Stimulated activated CD4-positive, alpha-beta T cell treated with anti-CD3 and anti-CD28 coated beads, TNF-alpha, amount 100 ng/mL, for 4 hours (primary cell): ENCODE results near the gene SBDS.
"Not testable (repeated sequence)": the region's sequence is repeated elsewhere in the genome, so short reads cannot be mapped to it uniquely, and the experiment has no call there.

Source experiments
- DNase-seq, 3 experiments: peaks; one replicate each; pipeline ENCODE4 v3.0.0-alpha.2; 2020; ENCODE audit warnings: low read depth in 3 of 3

The SBDS gene

DNA sequence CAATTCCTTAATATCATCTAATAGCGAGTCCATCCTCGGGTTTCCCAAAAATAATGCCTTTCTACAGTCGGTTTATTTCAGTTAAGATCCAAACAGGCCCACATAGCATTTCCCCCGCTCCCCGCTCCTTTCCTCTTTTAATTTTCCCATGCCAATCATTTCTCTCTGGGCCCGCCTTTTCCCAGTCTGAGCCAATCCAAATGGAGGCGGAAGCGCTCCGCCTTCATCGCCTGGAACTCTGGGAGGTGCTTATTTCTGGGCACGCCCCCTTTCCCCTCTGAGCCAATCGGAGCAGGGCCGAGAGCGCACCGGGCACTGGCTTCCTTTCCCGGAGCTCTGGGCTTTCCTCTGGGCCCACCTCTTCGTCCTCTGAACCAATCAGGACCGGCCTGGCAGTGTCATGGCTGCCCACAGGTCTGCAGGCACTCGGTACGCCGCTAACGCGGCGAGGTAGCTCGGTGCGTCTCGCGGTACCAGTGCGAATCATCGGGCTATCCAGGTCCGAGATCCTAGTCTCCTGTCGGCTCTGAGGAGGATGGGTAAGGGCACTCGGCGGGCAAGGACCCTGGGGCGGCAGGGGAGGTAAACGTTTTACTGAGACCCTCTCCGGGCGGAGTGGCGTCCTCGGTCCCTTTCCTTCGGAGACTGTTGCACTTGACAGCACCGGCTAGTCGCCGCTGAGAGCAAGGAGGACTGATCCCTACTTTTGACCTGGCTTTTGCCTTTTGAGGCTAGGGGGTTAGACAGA, 1.2 kb upstream of the SBDS start, which contains the start of gene TYW1:
TSS of gene TYW1 (plus strand) at position 390 of the 748 bp plus-strand sequence. CDS start at position 536, 146 bp downstream.
- DNase-seq: peak; percentile 95 to 97 (median 97)

DNA sequence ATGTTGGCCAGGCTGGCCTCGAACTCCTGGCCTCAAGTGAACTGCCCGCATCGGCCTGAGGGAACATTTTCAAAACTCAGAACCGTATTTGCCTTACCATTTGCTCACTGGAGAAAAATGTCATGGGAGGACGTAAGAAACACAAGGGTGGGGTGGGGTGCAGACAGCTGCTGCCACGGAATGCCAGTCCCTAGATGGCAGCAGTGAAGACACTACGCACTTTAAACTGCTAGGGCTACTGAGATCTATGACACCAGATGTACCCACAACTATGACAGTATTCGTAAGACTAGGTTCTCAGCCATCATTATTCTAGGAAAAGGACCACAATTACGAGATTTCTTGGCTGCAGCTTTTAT, 716 bp downstream of the SBDS start:
- peak; percentile 12 to 23 (median 18) for DNase-seq

DNA sequence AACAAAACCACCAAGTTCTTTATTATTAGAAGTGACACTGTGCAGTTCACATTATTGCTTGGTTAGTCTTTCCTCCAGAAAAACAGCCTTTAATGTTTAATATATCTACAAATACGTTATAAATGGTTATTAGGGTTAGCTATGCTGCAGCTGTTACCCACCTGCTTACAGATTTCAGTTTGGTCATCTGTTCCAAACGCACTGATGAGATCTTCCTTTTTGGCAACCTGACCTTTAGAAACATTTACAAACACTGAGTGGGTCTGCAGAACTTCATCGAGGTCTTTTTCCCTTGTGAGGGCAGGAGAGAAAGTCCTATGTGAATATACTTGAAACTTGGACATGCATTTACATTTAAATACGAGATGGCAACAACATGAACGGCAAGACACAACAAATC, 1.3 kb downstream of the SBDS start:
- DNase-seq: not testable (repeated sequence)

DNA sequence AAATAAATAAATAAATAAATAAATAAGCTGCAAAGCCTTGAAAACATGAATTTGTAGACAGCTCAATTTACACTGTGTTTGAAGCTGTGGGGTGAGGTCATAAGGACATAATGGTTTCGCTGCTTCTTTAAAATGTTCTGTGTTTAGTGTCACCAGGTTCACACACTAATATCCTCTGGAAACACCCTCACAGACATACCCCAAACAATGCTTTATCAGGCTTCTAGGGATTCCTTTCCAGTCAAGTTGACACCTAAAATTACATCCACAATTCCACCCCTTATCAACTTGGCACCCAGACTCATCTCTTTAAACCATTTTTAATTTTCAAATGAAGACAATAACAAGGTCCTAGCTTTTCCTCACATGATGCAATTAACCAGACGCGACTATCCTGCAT, 5.8 kb downstream of the SBDS start:
- DNase-seq: not testable (repeated sequence)

DNA sequence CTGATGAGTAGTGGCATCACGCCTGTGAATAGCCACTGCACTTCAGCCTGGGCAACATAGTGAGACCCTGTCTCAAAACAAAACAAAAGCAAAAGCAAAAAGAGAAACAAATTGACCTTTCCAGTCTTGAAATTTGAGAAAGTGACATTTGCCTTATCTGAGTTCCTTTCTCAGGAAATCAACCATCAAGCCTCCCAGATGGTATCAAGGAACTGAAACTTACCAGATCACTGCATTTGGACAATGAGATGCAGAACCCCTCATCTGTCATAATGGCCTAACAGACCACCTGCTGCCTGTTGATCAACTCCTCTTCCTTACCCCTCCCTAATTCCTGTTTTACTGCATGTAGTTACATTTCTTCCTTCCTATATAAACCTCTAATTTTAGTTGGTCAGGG, 15.1 kb downstream of the SBDS start:
- DNase-seq: not testable (repeated sequence)

DNA sequence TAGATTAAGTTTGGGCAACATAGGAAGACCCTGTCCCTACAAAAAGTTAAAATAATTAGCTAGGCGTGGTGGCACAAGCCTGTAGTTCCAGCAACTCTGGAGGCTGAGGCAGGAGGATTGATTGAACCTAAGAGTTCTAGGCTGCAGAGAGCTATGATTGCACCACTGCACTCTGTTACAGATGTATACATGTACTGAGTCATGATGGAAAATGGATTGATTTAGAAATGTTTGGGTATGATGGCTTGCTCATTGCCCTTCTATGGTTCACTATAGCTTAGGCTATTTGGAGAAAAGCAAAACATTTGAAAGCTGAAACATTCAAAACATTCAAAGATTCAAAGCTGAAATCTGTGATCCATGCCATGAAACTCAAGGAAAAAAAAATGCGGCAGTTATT, 16.4 kb downstream of the SBDS start:
- DNase-seq: not testable (repeated sequence)

DNA sequence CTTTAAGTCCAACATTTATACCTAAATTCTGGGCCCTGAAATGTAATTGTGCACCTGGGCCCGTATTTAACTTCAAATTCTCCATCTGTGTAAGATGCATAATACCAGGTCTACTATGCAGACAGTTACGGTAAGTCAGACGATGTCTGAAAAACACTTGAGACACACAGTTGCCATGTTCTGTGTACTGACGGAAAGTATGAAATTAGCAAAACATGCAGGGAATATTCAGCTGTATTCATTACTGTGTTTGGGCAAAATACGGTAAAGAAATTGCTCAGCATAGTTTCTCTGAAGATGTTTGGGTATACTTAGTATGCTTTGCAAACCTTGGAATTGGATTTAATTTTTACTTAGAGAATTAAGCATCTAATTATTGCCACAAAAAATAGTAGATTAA, 17.1 kb downstream of the SBDS start:
- DNase-seq: not testable (repeated sequence)

DNA sequence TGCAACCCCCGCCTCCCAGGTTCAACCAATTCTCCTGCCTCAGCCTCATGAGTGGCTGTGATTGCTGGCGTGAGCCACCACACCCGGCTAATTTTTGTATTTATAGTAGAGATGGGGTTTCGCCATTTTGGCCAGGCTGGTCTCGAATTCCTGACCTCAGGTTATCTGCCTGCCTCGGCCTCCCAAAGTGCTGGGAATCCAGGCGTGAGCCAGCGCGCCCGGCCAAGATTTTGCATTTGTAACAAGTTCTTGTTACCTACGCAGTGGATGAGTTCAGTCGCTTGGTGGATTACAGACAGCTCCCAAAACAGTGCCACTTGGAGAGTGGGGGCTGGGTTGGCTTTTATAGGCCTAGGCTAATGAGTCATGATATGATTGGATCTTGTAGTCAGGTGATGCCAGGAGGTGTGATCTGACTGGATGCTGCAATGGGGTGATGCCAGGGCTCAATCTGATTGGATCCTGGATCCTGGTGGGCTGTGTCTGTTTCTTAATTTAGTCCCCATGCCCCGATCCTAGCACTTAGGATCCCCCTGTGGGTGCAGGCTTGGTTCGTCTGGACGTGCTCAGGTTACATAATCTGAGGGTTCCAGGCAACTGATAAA, 20.3 kb downstream of the SBDS start:
- DNase-seq: no peak

DNA sequence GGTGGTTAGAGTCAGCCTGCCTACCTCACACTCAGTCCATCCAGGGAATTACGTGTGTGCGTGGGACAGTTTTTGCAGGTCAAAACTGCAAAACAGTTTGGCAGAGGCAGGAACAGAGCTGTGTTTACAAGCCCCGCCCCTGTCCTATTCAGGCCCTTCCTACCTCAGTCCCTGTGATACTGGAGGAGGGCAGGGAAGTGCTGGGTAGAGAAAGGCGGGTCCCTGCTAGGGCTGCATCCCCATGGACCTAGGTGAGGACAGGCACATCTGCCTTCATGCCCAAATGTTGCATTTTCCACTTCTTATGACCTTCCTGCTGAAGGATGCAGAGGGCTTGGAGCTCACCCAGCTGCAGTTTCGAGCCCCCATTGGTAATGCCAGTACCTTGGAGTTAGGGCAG, 25.1 kb downstream of the SBDS start:
- no peak for DNase-seq

DNA sequence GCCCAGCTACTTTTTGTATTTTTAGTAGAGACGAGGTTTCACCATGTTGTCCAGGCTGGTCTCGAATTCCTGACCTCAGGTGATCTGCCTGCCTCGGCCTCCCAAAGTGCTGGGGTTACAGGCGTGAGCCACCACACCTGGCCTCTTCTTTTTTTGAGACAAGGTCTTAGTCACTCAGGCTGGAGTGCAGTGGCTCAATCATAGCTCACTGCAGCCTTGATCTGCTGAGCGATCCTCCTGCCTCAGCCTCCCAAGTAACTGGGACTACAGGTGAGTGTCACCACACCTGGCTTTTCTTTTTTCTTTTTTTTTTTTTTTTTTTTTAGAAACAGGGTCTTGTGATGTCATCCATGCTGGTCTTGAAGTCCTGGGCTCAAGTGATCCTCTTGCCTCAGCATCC, 26.4 kb downstream of the SBDS start:
- not testable (repeated sequence) for DNase-seq

DNA sequence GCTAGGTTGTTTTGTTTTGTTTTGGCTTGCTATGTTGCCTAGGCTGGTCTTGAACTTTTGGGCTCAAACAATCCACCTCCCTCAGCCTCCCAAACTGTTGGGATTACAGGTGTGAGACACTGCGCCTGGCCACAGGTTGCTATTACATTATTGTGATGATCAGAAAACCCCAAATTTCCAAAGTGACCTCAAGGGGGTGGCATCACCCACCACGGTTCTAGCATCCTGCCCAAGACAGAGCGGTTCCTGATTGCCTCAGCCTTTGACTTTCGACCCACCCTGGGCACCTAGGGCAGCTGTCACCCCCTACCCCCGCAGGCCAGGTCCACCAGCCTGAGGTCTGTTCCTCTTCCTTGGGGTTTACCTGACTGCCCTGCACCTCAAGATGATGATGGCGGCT, 28.4 kb downstream of the SBDS start:
- no peak for DNase-seq

DNA sequence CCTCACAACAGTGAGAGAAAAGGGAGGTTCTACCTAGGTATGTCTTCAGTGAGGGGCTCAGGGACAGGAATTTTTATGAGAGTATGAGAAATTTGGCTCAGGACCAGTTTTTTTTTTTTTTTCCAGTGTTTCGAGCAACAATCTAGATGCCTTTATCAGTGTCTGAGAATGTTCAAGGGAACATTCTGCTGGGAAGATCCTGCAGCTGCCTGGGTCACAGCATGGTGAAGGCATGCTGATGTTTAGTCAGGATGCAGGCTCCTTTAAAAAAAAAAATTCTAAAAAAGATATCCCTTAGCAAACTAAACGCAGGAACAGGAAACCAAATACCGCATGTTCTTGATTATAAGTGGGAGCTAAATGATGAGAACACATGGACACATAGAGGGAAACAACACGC, 31.0 kb downstream of the SBDS start:
- DNase-seq: no peak

DNA sequence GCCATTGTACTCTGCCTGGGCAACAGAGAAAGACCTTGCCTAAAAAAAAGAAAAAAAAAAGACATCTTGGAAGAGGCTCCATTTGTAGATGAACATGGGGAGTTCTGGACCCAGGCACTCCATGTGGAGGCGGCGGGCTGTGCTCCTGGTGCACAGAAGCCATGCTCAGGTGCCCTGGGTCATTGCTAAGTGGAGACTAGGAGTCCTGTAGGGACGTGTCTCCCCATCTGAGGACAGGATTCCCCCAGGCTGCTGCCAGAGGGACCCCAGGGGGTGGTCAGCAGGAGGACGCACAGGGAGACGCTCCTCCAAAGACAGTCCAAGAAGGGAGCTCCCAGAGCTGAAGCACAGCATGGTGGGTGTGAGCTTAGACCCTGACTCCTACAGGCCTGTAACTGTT, 34.3 kb downstream of the SBDS start:
- DNase-seq: no peak

DNA sequence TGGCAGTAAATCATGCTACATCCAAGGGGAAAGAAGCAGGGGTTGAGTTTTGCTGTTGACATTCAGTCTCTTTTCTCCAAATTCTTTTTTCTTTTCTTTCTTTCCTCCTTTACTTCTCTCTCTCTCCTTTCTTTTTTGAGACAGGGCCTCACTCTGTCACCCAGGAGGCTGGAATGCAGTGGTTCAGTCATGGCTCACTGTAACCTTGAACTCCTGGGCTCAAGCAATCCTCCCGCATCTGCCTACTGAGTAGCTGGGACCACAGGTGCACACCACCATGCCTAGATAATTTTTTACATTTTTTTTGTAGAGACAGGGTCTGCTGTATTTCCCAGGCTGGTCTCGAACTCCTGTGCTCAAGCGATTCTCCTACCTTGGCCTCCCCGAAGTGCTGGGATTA, 35.2 kb downstream of the SBDS start:
- no peak for DNase-seq

DNA sequence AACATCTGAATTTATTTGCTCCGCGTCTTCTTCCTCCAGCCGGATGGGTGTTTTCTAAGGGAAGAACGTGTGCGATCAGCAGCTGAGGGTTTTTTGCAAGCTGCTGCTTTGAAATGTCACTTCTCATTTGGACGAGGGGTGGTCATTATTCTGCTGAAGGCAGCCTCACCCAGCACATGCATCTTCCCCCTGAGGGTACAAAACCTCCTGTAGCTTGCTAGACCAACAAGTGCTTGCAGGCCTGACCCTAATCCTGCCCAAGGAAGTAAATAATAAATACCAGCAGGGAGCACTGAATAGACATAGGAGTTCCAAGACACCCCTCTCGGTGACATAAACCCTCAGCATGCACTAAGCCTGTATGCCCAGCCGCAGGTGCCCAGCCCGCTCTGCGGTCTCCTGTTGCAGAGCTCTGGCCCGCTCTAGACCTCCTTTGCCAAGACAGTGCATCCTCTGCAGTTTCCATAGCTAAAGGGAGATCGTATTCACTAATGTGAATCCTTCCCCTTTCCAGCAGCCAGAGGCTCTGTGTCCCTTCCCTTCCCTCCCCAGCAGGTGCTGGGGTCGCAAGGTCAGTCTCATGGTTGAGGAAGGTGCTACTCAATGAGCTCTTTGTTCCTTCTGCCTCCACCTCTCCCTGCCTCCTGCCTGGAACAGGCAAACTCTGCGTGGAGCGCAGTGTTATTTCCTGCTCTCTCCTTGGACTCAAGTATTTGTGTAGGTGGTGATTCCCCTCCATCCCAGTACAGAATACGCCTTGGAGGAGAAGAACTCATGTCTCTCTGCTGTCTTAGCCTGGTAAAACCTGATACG, 36.6 kb downstream of the SBDS start:
- no peak for DNase-seq

DNA sequence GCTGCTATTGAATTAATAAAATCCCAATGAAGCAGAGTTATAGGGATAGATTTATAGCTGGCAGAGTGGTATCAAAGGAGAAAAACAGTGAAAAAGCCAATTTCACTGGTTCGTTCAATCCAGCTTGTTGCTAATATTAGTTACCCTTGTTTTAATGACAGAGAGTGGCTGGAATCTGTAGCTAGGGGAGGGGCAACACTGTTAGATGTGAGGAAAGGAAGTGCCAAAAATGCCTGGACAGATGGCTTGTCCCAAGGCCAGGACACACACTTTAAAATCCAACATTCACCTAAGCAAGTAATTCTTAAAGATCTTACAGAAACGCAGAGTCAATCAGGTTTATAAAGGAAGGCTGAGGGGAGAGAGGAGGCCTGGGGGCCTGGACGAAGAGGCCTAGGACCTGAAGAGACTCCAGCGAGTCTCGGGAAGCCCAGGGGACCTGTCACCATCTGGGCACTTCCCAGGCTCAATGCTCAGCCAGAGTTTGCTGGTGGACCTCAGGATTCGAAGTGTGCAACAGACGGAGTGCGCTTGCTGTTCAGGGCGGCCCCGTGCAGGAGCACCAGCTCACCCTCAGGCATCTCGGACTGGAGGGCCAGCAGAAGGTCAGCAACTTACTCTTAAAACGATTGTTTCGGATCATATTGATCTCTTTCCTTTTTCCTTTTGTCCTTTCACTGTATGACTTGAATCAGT, 37.6 kb downstream of the SBDS start:
- no peak for DNase-seq

DNA sequence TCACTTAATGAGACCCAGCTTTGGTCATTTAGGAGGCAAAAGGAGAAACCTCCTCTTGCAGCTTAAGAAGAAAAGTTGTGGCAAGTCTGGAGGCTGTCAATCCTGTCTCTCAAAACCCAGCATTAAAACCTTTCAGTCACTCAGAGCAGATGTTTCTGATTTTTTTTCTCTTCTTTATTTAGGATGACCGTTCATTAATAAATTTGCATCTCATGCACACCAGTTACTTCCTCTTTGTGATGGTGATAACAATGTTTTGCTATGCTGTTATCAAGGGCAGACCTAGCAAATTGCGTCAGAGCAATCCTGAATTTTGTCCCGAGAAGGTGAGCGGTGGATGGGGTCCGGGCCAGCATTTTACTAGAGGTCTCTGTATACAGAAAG, 42.4 kb downstream of the SBDS start:
- DNase-seq: no peak

DNA sequence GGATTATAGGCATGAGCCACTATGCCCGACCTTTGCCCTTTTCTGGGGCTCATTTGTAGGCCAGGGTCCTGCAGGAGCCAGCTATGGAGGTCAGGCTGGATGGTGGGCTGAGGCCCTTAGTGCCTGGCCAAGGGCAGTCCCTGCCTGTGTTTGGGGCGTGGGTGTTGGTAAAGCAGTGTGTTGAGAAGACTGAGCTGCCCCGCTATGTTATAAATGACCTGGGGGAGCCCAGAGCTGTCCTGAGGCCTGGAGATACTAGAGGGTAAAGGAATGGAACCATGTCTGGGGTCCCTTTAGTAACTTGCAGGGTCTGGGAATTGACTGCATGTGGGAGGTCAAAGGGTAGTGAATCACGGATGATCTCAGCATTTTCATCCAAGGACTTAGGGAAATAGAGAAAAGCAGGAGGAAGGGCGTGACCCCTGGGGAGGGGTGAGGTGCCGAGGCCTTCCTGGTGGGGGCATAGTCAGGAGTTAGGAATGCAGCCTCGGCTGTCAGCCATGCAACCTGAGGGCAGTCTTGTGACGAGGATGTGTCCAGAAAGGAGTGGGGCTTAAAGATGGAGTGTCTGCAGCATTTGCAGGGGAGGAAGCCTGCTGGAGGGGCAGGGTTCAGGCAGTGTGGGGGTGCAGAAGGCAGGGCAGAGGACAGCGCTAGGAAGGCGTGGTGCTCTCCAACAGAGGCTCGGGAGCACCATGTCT, 42.9 kb downstream of the SBDS start:
- DNase-seq: no peak

DNA sequence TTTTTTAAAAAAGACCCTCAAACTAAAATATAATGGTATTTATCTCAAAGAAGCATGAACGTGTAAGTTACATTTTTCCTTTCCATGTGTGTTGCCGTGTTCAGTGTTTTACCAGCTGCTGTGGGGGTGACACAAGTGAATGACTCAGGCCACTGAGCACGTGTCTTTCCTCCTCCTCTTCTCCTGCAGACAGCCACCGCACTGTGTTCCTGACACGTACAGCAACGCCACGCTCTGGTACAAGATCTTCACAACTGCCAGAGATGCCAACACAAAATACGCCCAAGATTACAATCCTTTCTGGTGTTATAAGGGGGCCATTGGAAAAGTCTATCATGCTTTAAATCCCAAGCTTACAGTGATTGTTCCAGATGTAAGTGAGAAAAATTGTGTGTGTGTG, 44.6 kb downstream of the SBDS start:
- no peak for DNase-seq

DNA sequence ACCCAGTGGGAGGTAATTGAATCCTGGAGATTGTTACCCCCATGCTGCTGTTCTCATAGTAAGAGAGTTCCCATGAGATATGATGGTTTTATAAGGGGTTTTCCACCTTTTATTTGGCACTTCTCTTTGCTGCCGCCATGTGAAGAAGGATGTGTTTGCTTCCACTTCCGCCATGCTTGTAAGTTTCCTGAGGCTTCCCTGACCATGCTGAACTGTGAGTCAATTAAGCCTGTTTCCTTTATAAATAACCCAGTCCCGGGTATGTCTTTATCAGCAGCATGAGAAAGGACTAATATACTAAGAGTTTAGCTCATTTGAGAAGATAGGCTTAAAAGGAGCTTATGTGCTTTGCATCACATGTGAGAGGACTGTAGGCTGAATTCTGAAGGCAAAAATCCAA, 45.1 kb downstream of the SBDS start:
- DNase-seq: no peak

DNA sequence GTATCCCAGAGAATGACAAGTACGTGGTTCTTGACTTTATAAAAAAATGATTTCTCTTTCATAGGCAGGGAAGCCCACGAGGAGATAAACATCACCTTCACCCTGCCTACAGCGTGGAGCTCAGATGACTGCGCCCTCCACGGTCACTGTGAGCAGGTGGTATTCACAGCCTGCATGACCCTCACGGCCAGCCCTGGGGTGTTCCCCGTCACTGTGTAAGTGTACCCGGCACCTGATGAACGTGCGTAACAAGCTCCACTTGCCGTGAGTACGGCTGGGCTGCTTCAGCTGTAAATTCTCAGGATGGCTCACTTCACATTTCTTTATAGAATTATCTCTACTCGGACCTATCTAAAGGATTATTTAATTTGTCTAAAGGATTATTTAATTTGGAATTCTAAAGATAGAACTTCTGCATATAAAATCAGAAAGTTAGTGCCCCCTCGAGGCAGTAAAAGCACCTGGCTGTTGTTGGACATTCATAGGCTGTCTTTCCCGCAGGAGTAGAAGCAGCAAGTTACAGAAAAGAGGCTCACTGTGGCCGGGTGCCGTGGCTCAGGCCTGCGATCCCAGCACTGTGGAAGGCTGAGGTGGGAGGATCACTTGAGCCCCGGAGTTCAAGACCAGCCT, 46.8 kb downstream of the SBDS start:
- no peak for DNase-seq
